Stimulated activated CD8-positive, alpha-beta memory T cell treated with anti-CD3 and anti-CD28 coated beads, Interleukin-12 subunit alpha, Interleukin-12 subunit beta, amount 100 ng/mL, for 1 hour (primary cell): Measurements from ENCODE around the gene SNRPD3.
"Not testable (repeated sequence)": the region's sequence is repeated elsewhere in the genome, so short reads cannot be mapped to it uniquely, and the experiment has no call there.

Experiments used
- DNase-seq: peaks from one replicate; pipeline ENCODE4 v3.0.0-alpha.2; 2020; ENCODE audit warnings: low read depth

The SNRPD3 gene

DNA sequence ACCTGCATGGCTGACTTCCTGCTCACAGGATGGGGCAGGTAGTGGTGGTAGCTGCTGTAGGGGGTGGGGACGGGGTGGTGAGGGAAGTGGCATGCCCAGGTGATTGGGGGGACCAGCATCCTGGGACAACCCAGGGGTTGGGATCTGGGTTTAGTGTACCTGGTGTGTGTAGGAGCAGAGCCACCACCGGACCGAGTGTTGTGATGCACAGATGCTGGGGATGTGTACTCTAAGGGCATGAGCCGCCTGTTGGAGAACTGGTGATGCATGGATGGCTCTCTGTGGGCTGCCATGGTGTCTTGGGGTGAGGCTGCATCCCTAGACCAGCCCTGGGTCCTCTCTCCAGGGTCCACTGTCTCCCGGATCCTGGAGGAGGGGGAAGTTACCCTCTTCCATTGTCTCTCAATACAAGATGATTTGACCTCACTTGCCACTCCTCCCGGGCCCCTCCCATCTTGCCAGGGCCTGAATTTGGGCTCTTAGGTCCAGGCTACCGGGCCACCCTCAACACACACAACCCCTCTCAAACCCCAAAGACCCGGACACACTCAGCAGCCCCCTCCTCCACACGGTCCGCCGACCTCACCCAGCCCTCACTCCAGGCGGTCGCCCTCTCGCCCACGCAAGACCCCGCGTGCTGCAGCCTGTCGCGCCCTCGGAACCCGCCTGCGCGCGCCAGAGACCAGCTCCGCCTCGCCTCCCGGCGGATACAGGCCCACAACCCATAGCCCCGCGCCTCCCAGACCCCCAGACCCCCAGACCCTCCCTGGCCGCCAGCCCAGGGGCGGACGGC is 36.5 kb downstream of the SNRPD3 start:
- no peak for DNase-seq

DNA sequence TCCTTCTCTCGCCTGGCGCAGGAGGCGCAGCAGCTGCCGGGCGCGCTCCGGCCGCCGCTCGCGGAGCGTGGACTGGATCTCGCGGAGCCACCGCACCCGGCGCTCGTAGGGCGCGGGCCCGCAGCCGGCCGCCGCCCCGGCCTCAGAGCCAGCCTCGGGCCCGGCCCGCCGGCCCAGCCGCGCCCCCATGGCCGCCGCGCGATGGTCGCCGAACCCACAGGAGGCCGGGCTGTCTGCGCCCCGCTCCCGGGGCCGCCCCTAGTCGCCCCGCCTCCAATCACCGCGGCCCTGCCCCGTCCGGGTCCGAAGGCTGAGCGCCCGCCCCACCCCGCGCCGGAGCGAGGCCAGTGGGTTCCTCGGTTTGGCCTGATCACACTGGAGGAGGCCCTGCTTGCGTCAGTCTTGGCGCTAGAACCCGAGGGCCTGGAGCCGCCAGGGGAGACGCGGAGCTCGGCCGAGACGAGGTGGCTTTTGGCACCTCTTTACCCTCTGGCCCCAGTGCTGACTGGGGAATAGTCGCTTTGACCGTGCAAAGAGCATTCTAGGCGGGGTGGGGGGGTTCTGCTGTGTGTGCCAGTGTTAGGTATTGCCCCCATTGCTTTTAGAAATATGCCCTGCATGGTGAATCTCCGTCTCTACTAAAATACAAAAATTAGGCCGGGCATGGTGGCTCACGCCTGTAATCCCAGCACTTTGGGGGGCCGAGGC is 37.2 kb downstream of the SNRPD3 start, which contains the start of gene LRRC75B:
Gene LRRC75B, minus strand, starts transcription at position 223 of the 708 bp plus-strand sequence. Its CDS starts 34 bp downstream, at position 189.
- no peak for DNase-seq

DNA sequence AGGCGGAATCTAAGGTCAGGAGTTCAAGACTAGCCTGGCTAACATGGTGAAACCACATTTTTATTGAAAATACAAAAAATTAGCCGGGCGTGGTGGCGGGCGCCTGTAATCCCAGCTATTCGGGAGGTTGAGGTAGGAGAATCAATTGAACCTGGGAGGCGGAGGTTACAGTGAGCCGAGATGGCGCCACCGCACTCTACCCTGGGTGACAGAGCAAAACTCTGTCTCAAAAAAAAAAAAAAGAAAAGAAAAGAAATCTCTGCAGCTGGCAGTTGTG is 37.7 kb downstream of the SNRPD3 start:
- not testable (repeated sequence) for DNase-seq

DNA sequence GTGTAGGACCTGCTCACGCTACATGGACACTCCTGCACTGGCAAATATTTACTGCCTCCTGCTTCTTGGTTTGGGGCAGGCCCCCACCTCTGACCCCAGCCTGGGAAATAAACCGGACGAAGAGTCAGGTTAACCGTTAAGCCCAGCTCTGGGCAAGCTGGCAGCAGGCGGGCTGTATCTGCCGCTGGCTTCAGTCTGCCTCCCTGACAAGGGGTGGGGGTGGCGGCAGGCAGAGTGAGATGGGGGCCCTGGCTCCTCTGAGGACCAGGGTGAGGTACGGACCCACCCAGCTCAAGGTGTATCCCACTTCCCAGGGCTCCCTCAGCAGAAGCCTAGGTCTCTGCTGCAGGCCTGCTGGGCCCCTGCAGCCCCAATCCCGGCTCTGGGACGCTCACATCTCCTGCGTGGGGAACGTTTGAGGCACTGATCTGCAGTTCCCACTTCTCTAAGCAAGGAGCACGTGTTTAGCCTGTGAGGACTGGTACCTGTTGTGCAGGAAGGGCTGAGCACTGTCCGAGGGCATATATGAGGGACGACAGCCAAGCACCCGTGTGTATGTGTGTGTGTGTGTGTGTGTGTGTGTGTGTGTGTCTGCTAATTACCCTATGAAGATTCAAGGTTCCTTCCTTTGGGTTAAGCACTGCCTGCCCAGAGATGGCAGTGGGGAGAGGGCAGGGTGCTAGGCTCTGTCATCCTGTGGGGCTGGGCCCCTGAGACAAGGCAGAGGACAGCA is 38.2 kb downstream of the SNRPD3 start:
- no peak for DNase-seq

DNA sequence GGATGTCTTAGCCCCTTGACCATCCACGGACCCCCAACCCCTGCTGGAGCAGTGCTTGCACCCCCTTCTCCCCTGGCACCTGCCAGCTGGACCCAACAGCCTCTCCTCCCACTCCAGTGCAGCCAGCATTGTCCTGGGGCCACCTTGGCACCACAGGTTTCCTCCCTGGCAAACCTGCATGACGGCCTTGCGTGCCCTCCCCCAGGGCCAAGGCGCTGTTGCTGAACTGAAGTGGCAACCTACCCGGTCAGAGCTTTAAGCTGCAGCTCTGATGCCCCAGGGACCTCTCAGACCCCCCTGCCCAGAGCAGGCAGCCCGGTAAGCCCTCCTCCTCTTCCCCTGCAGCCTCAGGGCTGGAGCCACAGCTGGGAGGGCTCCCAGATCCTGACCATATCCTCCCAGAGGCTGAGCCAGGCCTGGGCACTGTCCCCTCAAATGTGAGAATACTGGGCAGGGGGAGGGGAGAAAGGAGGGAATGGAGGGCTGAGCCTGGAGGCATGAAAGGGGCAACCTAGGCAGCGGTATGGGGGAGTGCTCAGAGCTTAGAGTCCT is 38.8 kb downstream of the SNRPD3 start:
- DNase-seq: no peak

DNA sequence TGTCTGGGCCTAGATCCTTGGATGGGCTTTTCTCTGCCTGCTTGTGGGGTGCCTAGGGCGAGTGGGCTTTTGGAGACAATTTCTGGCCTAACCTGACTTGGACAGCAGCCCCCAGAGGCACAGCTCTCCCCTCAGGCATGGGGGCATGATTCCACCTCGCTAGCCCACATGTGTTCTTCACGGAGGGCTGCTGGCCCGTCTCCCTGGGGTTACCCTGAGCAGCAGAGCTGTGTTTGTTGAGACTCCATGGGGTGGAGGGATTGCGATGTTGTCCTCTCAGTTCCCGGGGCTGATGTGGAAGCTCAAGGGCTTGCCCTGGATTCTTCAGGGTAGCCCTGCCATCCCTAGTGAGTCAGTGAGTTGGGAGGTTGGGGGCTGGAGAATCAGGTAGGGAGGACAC is 39.4 kb downstream of the SNRPD3 start:
- no peak for DNase-seq

DNA sequence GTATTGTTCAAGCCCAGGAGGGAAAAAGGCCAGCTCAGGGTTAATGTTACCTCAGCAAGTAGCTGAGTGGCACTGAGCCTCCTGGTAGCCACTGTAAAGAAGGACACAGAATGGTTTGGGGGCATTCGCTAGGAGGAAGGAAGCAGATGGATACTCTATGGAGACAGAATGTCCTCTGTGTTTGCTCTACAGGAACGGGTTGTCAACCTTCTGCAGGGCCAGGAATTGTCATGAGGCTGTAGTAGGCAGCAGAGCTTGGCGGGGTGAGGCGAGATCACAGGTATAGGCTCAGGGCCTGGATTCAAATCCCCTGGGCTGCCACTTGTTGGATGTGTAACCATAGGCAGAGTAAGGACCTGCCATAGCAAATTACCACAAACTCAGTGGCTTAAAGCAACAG is 40.1 kb downstream of the SNRPD3 start:
- no peak for DNase-seq

DNA sequence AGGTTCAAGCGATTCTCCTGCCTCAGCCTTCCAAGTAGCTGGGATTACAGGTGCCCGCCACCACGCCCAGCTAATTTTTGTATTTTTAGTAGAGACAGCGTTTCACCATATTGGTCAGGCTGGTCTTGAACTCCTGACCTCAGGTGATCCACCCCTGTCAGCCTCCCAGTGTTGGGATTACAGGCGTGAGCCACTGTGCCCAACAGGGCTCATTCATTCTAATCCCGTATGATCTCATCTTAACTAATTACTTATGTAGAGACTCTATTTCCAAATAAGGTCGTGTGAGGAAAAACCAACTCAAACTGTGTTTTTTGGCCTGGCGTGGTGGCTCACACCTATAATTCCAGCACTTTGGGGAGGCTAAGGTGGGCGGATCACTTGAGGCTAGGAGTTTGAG is 41.3 kb downstream of the SNRPD3 start:
- DNase-seq: not testable (repeated sequence)

DNA sequence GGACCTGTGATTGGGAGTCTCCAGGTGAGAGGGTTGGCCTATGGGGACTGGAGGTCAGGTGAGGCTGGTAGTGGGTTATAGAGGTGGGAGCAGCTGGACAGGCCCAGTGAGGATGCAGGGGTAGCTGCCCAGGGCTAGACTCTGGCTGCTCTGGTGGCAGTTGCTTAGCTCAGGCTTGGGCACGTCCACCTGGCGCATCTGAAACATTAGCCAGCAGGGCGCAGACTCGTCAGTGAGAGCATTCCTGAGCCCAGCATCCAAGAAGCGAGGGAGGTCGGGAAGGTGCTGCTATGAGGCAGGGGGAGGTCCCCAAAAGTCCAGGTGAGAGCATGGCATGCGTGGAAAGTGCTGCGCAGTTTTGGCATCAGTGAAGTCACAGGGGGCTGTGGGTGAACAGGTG is 43.7 kb downstream of the SNRPD3 start:
- DNase-seq: no peak

DNA sequence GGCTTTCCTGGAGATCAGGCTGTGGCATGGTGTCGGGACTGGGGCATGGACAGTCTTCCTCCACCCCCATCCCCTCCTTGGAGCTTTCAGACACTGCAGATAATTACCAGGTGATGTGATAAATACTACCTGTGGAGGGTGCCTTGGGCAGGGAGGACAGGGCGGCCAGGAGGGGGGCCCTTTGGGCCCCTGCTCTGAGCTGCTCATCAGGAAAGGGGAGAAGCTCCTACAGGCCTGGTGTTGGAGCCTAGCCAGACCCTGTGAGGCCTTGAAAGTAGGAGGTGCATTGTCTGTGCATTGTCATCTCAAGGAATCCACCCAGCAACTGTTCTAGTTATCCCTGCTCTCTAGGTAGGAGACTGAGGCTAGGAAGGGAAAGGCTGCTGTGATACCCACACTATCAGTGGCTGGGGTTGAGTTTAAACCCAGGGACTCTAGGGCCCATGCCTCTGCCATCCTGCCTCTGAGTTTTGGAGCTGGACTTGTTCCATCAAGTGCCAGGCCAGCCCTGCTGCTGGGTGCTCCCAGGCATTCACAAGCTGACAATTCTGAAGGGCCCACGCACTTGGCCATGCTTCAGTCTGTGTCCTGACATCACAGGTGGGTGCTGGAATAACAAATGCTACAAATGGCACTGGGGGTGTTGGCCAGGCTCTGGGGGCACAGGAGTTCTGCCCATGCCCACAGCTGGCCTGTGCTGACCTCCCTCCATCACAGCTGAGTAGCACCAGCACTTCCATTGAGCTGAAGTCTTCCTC is 44.3 kb downstream of the SNRPD3 start:
- not testable (repeated sequence) for DNase-seq

DNA sequence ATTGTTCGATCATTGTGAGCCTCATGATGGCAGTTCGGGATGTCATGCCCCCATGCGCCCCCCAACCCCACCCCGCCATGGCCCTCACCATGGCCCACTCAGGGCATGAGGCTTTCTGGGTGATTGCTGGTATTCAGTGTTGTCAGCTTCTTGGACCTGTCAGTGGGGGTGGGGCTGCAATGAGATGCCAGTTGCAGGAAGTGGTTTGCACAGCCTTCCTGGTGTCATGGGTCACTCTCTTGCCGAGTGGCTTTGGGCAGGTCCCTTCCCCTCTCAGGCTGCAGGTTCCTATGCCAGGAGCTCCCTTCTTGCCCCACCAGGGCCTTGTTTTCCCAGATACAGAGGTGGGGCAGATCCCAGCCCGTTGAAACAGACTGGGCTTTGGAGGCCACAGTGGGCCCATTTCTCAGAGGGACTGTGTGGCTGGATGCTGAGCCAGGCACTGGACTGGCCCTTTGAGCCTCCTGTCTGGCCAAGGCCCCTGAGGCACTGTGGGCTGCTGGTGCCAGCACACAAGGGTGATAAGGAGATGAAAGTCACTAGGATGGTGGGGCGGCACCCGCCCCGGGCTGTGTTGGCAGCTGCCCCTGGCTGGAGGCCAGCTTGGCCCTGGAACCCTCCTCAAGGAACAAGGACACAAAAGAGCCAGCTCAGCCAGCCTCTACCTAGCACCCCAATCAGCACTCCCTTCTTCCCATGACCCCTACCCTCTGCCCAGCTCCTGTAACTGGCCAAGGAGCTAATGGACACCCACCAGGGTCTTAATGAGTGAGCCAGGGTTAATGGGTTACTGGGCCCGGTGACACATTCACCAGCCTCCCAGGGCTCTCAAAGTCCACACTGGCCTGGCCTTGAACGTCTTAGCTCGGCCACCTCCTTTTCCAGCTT is 45.7 kb downstream of the SNRPD3 start:
- no peak for DNase-seq

DNA sequence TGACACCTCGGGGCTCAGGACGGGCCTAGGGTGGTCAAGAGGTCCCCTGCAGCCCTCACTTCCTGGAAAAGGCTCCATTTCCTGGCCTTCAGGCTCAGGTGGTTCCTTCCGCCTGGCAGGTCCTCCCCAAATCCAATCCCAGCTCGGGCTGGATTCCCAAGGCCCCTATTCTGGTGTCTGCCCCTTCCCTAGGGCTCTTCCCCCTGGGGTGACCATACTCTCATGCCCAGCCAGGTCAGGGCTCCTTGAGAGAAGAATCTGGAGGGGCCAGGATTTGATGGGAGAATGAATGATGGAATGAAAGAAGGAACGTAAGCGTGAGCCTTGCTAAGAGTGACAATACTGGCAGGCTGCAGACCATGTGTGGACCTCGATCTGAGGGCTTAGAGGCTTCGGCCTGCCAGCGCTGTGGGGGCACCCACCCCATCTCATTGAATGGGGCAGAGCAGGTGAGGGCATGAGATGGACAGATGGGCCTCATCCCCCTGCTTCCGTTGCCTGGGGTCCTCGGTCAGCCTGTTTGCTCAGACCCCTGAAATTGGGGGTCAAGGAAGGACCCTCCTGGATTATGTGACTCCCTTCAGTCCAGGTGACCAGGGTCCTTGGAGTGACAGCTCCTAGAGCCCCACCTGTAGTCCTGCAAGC is 46.4 kb downstream of the SNRPD3 start:
- not testable (repeated sequence) for DNase-seq

DNA sequence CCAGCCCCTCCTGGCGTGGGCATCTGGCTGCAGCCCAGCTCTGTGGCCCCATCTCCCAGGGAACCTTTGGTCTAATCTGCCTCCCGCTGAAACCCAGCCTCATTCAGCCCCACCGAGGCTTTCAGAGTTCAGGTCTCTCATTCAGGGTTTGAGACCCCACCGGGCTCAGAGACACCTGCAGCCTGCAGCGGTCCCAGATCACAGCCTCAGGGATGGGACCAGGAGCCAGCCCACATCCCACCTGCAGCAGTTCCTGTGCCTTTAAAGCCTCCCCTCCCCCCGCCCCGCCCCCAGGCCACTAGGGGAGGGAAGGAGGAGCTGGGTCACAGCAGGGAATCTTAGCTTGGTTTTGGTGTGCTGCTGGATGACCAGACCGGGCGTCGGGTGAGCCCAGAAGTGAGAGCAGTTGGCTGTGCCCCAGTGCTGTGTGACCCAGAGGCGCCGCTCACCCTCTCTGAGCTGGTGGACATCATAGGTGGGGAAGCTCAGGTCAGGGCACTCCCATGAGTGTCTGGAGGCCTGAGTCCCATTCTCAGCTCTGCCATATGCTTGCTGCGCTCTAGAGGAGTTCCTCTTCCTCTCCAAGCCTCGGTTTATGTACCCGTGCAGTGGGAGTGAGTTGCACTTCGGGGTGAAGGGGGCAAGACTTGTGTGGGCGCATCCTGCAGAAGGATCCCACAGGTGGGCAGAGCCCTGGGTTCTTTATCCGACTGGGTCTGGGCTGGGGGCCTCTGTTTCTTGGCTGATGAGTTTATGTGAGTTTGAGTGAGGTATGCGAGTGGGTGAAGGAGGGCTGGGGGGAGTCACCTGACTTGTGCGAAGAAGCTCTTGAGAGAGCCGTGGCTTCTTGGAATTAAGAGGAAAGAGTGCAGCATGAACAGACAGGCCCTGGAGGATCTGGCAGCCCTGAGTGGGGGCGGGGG is 47.3 kb downstream of the SNRPD3 start, which contains the start of gene GGT1:
Gene GGT1, plus strand, starts transcription at position 347 of the 923 bp plus-strand sequence. CDS start 7,889 bp downstream, outside the sequence.
- DNase-seq: not testable (repeated sequence)

DNA sequence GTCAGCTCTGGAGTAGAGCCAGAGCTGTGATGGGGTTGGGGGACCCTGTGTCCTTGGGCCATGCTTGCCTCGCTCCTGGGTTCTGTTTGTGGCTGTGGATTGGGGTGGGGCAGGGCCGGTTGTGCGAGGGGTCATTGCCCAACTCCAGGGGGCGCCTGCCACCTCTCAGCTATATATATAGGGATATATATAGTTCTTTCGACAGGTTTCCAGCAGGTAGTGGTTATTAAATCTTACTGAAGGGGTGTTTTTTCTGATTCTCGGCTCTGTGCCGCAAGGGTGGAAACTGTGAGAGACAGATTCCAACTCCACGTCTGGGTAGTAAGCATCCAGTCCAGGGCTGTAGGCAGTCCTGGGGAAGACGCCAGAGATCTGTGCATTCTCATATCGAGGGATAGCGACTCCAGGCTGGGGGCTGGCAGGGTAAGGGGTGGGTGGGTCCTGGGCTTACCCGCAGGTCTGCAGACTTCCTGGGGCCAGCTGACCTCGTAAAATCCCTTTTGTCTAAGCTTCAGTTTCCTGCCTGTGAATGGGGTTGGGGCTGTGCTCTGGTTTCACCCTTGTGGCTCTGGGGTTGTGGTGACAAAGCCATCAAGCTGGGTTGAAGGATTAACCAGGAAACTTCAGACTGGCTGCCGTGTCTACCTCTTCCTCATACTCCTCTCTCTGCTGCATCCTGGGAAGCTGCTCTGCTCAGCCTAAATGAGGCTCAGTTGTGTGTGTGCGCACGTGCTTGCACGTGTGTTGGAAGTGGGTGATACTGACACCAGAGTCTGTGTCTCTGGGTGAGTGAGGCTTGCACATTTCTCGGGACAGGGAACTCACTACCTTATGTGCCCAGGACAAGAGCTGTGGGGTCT is 48.2 kb downstream of the SNRPD3 start:
- not testable (repeated sequence) for DNase-seq

DNA sequence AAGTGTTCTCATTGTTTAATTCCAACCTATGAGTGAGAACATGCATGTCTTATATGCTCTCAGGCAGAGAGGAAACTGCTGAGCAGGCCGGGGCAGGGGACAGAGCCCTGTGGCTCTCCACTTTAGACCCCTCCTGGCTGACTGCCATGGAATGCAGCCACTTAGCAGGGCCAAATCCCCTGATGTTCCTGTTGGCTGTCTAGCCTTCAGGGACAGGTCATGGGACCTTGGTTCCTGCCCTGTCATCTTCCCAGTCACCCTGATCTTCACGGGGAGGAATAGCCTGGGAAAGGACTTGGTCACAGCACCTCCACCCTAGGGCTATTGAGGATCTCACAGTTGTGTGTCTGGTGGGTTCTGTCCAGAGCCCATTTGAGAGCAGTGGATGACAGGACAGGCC is 50.5 kb downstream of the SNRPD3 start:
- not testable (repeated sequence) for DNase-seq

DNA sequence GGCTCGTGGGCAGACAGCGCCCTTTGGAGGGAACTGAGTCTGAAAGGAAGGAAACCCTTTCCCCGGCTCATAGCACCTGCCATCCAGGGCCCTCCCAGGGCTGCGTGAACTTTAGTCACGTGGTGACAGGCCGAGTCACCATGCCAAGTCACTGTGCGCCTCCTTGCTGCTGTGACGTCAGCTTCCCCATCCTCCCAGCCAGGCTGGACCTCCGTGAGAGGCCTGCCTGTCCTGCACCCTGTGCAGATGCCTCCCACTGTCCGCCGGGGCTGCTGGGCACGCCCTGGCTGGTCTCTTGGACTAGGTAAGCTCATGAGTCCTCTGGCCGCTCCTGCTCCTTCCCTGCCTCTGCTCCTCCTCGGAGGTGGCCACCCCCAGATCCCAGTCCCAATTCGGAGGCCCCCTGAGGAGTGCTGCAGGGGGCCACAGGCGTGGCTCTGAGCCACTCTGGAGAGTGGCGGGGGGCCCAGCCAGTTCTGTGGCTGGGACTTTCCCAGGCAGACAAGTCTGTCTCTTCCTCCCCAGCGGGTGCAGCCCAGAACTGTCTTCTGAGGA is 51.7 kb downstream of the SNRPD3 start:
- DNase-seq: not testable (repeated sequence)

DNA sequence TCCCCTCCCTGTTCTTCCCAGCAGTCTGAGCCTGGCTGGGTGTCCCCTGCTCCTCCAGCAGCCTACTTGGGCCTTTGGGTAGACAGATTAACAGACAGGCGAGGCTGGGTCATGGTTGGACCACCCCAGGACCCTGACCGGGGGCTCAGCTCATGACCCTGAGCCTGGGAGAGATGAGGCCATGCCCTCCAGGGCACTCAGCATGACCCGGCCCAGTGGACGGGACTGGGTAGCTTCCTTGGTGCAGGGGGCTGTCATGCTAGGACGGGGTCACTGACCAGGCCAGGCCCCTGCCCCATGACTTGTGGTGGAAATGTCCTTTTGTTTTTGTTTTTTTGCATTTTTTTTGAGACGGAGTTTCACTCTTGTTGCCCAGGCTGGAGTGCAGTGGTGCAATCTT is 52.5 kb downstream of the SNRPD3 start:
- not testable (repeated sequence) for DNase-seq

DNA sequence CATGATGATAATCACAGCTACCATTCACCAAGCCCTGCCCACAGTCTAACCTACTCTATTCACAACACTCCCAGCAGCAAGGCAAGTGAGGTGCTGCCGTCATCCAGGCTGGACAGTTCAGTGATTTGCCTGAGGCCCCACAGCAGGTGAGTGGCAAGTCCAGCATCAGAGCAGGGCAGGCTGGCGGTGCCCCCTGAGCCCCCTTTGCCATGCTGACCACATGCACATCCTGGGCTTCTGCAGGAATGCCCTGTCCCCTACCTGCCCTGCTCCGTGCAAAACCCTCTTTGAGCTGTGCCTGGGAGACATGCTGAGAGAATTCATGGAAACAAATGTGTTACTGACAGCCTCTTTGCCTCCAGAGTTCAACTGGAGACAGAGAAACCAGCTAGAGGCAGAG is 54.1 kb downstream of the SNRPD3 start:
- not testable (repeated sequence) for DNase-seq
